ENCODE results near the gene HELZ2.

HELZ2 gene

GRCh38 chr20:63537525-63538203 is 36.4 kb downstream of the HELZ2 start:
- DNase-seq, result peak; percentile 64

DNA sequence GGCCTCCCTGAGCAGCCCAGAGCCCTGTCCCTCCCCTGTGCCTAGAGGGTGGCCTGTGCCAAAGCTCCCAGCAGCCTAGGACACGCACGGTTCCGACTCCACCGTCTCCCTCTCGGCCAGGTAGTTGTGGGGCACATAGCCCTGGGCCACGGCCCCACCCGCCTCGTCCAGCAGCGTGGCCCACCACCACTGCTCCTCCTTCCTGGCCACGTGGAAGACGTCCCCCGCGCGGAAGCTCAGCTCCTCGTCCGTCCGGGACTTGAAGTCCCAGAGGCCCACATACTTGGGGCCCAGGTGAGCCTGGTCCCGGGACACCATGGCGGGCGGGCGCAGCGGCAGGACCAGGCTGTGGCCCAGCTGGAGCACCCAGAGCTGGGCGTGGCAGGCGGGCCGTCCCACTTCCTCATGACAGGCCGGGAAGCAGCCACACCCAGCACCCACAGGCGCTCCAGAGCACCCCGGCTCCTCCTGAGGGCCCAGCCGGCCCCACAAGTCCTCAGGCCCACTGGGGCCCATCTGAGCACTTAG is 37.0 kb downstream of the HELZ2 start, which contains the start of gene PTK6:
Gene PTK6, minus strand, starts transcription at position 380 of the 528 bp plus-strand sequence. Its CDS starts 62 bp downstream, at position 318.
- no peak for DNase-seq

DNA sequence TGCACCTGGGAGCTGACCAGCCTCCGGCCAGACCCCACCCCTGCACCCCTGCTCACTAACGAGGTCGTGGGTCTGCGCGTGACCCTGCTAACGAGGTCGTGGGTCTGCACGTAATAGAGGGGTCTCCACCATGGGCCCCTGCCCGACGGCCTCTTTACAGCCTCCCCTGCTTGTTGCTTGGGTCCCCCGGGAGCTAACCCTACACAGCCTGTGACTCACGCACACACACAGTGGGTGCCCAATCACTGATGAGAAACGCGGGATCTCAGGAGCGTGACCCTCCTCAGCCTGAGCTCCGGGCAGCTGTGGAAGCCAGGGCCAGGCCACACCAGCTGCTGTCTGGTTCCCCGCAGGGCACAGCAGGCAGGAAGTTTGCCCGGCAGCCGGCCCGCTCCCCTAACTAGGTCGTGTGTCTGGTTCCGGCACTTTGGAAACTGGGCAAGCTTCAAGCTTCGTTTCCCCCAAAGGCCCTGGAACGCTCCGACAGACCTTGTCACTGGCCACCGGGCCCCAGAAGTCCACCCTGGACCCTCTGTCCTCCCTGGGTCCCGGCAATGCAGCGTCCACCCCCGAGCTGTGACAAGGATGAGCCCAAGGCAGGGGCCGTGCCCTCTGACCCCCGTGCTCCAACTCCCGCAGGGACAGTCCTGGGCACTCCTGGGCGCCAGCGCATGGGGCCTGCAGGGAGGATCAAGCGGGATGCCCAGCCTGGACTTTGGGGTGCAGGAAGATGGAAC is 37.6 kb downstream of the HELZ2 start:
- no peak for DNase-seq

GRCh38 chr20:63534831-63535651 is 39.0 kb downstream of the HELZ2 start:
- DNase-seq, result no peak

DNA sequence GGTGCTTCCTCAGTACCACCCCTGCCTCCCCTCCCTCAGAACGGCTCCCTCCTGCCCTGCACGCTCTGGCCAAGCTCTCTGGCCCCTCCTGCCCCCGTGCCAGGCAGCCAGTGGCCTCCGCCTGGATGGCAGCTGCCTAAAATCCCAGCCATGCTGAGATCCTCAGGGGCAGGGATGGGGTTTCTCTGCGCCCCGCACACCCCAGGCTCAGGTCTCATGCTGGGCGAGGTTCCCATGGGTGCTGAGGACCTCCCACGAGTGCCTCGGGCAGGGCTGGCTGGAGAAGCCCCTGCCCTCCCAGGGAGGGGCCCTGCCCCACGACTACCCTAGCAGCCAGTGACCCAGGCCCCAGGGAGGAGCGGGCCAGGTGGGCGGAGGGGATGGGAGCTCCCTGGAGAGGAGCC is 39.6 kb downstream of the HELZ2 start:
- DNase-seq, result no peak

DNA sequence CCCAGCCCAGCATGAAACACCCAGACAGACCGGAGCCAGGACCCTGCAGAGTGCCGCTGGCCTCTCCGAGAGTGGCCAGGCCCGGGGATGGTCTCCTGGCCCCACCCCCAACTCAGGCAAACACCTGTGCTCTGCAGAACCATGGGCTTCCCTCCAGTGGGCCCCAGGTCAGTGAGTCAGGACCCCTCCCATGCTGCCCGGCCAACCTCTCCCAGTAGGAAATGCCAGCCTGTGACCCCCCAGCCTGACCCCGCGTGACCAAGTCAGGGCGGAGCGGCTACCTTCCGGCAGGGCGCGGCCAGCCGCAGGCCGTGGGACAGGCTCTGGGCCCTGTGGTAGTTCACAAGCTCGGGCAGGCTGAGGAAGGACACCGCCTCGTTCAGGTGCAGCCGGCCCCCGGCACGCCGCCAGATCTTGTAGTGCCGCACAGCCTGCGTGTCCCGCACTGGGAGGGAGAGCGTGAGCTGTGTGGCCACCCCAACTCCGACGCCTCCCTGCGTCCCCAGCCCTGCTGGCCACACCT is 40.1 kb downstream of the HELZ2 start:
- DNase-seq, result no peak

DNA sequence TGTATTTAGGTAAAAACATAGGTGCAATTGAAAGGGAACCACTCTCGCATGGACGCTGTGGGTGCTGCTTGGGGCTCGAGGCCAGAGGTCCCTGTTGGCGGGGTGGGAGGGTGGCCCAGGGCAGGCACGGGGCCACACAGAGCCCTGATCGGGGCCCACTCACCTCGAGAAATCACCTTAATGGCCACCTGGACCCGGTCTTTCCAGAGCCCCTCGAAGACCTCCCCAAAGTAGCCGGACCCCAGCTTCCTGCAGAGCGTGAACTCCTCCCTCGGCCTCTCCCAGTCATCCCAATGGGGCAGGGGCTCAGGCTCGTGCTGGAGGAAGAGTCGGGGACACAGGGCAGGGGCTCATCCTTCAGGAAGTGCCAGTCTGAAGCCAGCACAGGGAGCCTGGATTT is 40.7 kb downstream of the HELZ2 start:
- DNase-seq, result no peak

DNA sequence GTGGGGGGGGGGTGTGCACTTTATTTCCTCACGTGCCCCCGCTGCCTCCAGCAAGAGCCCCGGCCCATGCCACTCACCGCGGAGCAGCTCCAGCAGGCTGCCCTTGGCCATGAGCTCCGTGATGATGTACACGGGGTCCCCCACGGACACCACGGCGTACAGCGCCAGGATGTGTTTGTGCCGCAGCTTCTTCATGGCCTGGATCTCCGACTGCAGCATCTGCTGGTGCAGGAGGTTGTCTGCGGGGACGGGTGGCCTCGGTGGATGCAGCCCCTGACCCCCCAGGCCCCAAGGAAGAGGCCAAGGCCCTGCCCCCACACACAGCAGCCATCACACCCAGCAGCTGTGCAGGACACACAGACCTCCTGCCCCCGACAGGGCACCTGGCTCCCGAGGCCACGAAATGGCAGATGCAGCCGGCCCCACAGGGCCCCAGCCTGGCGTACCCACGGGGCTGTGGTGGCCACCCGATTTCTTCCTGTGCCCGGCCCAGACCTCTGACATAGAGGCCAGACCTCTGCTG is 41.5 kb downstream of the HELZ2 start:
- DNase-seq, result no peak

GRCh38 chr20:63531686-63532448 is 42.2 kb downstream of the HELZ2 start:
- no peak for DNase-seq

- no peak for DNase-seq
Measured at GRCh38 chr20:63530788-63531160, 43.3 kb downstream of the HELZ2 start.

DNA sequence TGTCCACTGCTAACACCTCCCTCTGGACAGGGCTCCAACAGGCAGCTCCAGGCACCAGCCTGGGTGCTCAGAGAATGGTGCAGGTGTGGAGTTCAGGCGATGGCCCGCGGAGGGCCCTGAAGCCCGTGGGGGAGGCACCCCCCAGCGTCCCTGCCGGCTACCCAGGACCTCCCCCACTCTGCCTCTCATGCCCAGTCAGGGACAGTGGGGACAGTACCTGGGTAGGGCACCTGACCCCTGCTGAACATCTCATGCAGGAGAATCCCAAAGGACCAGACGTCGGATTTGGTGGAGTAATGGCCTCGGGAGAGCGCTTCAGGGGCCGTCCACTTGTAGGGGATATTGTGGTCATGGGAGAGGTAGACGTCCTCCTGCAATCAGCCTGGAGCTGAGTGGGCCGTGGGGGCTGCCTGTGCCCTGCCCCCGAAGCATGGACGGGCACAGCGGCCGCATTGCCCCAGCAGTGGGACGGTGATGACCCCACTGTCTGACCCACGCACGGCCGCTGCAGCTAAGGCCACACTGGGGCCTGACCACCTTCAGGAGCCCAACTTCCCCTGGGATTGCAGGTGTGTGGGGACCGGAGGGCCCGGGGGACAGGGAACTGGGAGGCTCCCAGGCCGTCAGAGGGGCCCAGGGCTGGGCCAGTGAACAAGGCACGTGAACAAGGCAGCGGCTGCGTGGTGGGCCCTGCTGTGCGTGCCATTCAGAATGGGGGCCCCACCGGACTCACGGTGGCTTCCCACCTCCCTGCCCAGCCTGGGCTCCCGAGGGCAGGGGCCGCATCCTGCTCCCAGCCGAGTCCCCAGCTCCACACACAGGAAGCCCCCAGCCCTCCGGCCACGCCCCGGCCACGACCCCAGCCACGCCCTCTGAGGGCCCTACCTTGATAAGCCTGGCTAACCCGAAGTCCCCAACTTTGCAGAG is 43.9 kb downstream of the HELZ2 start:
- no peak for DNase-seq

DNA sequence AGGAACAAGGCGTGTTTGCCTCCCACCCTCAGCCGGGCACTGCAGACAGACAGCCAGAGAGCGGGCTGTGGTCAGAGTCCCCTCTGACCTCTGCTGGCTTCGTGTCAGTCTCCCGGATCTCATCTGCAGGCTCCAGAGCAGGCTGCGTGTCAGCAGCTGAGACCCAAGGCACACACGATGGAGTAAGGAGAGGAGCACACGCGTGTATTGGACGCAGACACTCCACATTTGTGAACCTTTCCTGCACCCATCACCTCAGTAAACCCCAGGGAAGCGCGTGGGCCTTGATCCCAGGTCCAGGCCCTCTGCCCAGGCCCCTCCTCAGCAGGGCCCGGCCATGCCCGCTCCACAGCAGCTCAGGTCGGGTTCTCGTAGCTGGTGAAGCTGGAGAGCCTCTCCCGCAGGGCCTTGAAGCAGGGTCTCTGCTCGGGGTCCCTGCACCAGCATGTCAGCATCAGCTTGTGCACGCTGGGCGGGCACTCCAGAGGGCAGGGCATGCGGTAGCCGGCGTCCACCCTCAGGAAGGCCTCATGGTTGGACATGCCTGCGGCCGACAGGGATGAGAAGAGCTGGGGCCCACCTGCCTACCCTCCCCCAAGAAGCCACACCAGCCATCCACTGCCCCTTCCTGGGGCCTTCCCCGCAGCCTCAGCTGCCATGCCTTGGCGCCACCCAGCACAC is 44.7 kb downstream of the HELZ2 start:
- DNase-seq, result no peak

- DNase-seq, result no peak
Measured at GRCh38 chr20:63527184-63527583, 46.9 kb downstream of the HELZ2 start.

GRCh38 chr20:63525971-63526370 is 48.1 kb downstream of the HELZ2 start:
- no peak for DNase-seq

GRCh38 chr20:63525185-63525584 is 48.9 kb downstream of the HELZ2 start:
- no peak for DNase-seq

Data from kidney glomerular epithelial cell (primary cell).